Nephron (organoid): ENCODE results near the gene SAMD14.
A peak's percentile ranks its signal among the peaks of the same experiment; 100 is the strongest.

Source experiments
- H3K27ac Mint-ChIP-seq, 3 experiments: 2 replicates each; pipeline ENCODE4 v1.8.0; 2020; ENCODE audit warnings: mixed read lengths in 3 of 3, mild to moderate bottlenecking in 2 of 3, moderate library complexity in 1 of 3
- H3K27me3 Mint-ChIP-seq: 2 replicates; pipeline ENCODE4 v1.8.0; 2021; ENCODE audit warnings: low read depth, mild to moderate bottlenecking, moderate library complexity, mixed read lengths
- H3K36me3 Mint-ChIP-seq: 2 replicates; pipeline ENCODE4 v1.8.0; 2020; ENCODE audit warnings: low read depth, mixed read lengths
- H3K4me1 Mint-ChIP-seq: 2 replicates; pipeline ENCODE4 v1.8.0; 2020; ENCODE audit warnings: mixed read lengths
- H3K4me3 Mint-ChIP-seq, 3 experiments: 2 replicates each; pipeline ENCODE4 v1.8.0; 2020; ENCODE audit warnings: mild to moderate bottlenecking in 3 of 3, mixed read lengths in 3 of 3, moderate library complexity in 2 of 3
- H3K9me3 Mint-ChIP-seq: 2 replicates; pipeline ENCODE4 v1.8.0; 2020; ENCODE audit warnings: mixed read lengths
- TF ChIP-seq, protein P1 (sequence below), 3 experiments: fragments of 200-600 bp; sonication (generic); IDR thresholded peaks; one replicate each; pipeline ENCODE4 v1.5.0; 2021; ENCODE audit warnings: antibody characterized with exemption in 3 of 3; ENCODE audit not compliant: unreplicated experiment in 3 of 3

Gene SAMD14

DNA sequence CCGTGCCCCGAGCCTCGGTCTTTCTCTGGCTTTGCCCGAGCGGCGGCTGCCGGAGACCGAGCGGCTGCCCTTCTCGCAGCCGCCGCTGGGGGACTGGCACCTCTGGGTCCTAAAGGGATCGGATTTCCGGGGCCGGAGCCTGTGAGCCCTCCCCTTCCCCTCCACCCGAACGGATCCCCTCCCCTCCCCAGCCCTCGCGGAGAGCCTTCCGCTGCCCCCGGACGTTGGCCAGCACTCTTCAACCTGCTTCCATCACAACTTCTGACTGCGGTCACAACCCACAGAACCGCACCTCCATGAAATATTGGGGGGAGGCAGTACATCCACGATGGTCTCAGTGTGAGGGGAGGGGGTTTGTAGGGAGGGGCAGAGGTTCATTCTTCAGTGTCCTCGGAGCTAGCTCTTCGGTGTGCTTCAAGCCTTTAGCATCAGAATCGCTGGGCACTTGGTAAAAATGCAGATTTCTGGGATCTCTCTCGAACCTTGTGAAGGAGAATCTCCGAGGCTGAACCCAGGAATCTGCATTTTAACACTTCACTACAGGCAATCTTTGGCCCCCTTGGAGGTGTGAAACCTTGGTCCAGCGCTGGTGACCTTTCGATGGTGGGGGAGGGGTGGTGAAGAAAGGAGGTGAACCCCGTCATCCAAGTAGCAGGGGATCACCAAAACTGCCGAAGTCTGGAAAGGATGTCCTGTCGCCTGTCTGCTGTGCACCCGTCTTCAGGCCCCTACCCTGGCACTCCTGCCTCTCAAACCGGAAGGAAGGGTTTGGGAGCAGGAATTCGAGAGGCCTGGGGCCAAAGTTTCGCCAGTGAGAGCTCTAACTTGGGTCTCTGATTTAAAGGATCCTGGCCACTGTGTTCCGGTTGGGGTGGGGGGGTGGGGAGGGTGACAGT, 21.3 kb upstream of the SAMD14 start:
- Mint-ChIP-seq H3K36me3 (peaks cover 7% of the 10 kb centered on the region), H3K27ac (peak overlapping the region; percentile 96 to 99 (median 99)), H3K4me3 (peak overlapping the region; percentile 92 to 99 (median 94))

DNA sequence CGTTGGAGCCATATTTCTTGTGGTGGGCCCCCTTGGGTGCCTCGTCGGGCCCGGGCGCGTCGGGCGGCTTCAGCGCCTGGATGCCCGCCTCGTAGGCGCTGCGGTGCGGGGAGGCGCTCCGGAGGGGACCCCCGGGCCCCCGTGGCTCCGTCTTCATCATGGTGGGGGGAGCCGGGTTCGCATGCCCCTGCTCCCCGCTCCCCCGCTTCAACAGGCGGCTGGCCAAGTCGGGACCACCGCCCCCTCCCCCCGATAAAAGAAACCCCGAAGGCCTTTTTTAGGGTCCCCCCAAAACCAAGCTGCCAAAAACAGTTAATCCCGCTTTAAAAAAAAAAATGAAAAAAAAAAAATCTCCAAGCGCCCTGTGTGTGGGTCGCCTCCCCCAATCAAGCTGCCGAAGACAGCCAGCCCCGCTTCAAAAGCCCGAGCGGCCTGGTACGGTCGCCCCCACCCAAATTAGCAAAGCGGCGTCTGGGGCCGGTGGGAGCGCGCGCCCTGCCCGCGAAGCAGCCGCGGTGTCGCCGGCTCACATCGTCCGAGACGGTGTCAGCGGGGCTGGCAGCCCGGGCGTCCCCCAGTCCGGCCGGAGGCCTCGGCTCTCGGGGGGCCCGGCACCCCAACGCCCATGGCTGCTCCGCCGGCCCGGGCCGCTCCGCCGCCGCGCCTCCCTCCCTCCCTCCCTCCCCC, 20.5 kb upstream of the SAMD14 start, which contains the start of gene PPP1R9B:
Gene PPP1R9B, minus strand, starts transcription at position 324 of the 687 bp plus-strand sequence. Its CDS starts 164 bp downstream, at position 160.
- TF ChIP-seq, protein P1, sequence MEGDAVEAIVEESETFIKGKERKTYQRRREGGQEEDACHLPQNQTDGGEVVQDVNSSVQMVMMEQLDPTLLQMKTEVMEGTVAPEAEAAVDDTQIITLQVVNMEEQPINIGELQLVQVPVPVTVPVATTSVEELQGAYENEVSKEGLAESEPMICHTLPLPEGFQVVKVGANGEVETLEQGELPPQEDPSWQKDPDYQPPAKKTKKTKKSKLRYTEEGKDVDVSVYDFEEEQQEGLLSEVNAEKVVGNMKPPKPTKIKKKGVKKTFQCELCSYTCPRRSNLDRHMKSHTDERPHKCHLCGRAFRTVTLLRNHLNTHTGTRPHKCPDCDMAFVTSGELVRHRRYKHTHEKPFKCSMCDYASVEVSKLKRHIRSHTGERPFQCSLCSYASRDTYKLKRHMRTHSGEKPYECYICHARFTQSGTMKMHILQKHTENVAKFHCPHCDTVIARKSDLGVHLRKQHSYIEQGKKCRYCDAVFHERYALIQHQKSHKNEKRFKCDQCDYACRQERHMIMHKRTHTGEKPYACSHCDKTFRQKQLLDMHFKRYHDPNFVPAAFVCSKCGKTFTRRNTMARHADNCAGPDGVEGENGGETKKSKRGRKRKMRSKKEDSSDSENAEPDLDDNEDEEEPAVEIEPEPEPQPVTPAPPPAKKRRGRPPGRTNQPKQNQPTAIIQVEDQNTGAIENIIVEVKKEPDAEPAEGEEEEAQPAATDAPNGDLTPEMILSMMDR (IDR thresholded peaks at IDR 0.05; ENCODE audit: unreplicated experiment in 3 of 3): no peak
- no peaks in the 10 kb centered on the region for H3K9me3 Mint-ChIP-seq
- peaks cover 41% of the 10 kb centered on the region for H3K4me1 Mint-ChIP-seq
- H3K36me3 Mint-ChIP-seq: peaks cover 7% of the 10 kb centered on the region
- H3K27ac Mint-ChIP-seq: peak within 1 kb of the TSS; percentile 96 to 99 (median 99)
- H3K27me3 Mint-ChIP-seq: peaks cover 4% of the 10 kb centered on the region
- H3K4me3 Mint-ChIP-seq: peak within 1 kb of the TSS; percentile 92 to 99 (median 94)

More for the DNA sequence above, 21.3 kb upstream of the SAMD14 start:
- TF ChIP-seq, protein P1 (IDR thresholded peaks at IDR 0.05; ENCODE audit: unreplicated experiment in 3 of 3): peak; percentile 60 to 73 (median 60)
- Mint-ChIP-seq H3K4me1 (peaks cover 40% of the 10 kb centered on the region), H3K27me3 (peaks cover 4% of the 10 kb centered on the region), H3K9me3 (no peaks in the 10 kb centered on the region)

DNA sequence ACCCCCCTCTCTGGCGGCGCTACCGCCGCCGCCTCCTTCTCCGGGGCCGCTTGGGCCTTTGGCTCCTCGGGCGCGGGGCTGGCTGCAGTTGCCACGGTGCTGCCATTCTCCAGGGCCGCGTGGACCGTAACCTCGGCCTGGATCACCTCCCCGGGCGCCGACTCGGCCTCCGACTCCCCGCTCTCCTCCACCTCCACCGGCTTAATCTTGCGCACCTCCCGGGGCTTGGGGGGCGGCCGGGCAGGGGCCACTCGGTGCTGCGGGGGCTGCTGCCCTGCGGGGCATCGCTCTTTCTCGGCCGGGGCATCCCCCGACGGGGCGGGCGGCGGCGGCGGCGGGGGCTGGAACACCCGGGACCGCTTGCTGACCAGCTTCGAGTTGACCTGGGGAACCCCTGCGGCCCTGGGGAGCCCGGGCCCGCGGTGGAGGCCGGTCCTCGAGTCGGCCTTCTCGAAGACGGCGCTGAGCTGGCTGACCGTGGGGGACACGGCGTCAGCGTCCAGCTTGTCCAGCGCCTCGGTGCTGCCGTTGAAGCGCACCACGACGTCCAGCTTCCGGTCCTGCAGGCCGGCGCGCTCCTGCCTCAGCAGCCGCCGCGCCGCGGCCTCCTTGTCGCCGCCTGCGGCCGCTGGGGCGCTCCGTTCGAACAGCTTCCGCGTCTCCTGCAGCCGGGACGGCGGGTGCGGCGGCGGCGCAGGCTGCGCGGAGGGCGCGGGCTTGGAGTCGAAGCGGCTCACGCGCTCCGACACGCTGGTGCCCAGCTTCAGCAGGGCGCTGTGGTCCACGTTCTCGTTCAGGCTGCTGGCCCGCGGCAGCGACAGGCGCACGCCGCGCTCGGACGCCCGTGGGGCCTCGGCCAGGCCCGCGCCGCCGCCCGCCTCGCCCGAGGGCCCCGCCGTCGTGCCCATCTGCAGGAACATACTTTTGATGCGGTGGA, 19.7 kb upstream of the SAMD14 start:
- Mint-ChIP-seq H3K4me1 (peaks cover 36% of the 10 kb centered on the region), H3K27ac (no peak overlapping the region), H3K36me3 (peaks cover 7% of the 10 kb centered on the region), H3K27me3 (peaks cover 4% of the 10 kb centered on the region), H3K4me3 (peak overlapping the region; percentile 88 to 90 (median 89)), H3K9me3 (no peaks in the 10 kb centered on the region)
- TF ChIP-seq, protein P1 (IDR thresholded peaks at IDR 0.05; ENCODE audit: unreplicated experiment in 3 of 3): peak in 1 of 3 experiments; percentile 6

DNA sequence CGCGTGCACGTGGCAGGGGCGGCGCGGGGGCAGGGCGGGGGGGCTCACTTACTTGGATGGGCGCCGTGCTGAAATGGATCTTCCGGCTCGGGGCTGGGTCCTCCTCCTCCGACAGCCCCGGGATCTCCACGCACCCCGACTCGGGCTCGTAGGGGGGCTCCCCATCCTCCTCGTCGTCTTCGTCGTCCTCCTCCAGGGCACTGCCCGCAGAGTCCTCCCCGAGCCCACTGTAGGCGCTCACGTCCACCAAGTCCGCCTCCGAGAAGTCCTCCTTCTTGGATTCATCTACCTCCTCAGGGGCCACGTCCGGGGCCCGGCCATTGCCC, 19.1 kb upstream of the SAMD14 start:
- Mint-ChIP-seq H3K27me3 (peaks cover 4% of the 10 kb centered on the region), H3K27ac (no peak overlapping the region), H3K9me3 (no peaks in the 10 kb centered on the region), H3K4me1 (peaks cover 36% of the 10 kb centered on the region), H3K36me3 (peaks cover 14% of the 10 kb centered on the region), H3K4me3 (peak overlapping the region; percentile 88 to 90 (median 89))
- TF ChIP-seq, protein P1 (IDR thresholded peaks at IDR 0.05; ENCODE audit: unreplicated experiment in 3 of 3): no peak

DNA sequence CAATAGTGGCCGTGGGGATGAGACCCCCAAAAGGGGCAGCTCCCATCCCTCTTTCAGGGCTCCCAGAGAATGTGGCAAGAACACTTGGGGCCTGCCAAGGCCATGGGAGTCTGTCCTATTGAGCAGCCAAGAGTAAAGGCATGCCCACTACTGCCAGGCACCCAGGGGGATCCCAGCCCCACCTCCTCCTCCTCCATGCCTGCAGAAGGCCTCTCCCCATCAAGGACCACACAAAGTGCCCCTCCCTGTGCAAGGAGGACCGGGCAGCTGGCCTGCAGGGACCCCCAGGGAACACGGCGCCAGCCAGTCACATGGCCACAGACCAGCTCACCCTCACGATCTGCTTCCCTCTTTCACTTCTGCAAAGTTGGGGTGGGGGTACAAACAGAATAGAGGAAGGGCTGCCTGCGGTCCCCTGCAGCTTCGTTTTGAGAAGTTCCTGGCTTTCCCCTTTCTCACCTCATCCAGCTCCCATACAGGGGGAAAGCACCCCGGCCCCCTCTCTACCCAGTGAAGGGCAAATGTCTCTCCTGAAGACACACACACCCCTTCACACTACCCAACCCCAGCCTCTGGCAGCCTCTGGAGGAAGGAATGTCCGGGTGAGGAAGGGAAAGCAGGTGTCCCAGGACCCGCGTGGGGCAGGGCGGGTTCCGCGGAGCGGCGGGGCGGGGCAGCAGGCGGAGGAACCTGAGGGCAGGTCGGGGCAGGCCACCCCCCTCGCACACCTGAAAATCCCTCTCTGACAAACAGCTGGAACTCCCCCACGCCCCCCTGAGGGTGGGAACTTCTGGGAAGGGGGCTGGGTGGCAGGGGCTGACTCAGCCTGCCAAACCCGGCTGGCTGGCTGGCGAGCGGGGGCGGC, 18.5 kb upstream of the SAMD14 start:
- Mint-ChIP-seq H3K4me3 (peak overlapping the region; percentile 85 to 88 (median 87)), H3K4me1 (peaks cover 36% of the 10 kb centered on the region), H3K36me3 (peaks cover 17% of the 10 kb centered on the region), H3K27ac (peak overlapping the region; percentile 51 to 74 (median 60)), H3K27me3 (peaks cover 4% of the 10 kb centered on the region), H3K9me3 (no peaks in the 10 kb centered on the region)
- TF ChIP-seq, protein P1 (IDR thresholded peaks at IDR 0.05; ENCODE audit: unreplicated experiment in 3 of 3): no peak
